GM23248 (cell line): ENCODE results near the gene LALBA.

ENCODE experiments used
- EZH2 ChIP-seq: fragments of 200-600 bp; sonication (generic); IDR thresholded peaks from 2 replicates; pipeline ENCODE4 v1.6.1; 2018; ENCODE audit warnings: antibody characterized with exemption, mild to moderate bottlenecking; ENCODE audit not compliant: insufficient read depth, poor library complexity, severe bottlenecking
- EZH2phosphoT487 ChIP-seq: fragments of 200-600 bp; sonication (generic); IDR thresholded peaks from 2 replicates; pipeline ENCODE4 v1.6.1; 2018; ENCODE audit warnings: antibody characterized with exemption, moderate library complexity, mild to moderate bottlenecking, low read depth; ENCODE audit not compliant: insufficient read depth

DNA sequence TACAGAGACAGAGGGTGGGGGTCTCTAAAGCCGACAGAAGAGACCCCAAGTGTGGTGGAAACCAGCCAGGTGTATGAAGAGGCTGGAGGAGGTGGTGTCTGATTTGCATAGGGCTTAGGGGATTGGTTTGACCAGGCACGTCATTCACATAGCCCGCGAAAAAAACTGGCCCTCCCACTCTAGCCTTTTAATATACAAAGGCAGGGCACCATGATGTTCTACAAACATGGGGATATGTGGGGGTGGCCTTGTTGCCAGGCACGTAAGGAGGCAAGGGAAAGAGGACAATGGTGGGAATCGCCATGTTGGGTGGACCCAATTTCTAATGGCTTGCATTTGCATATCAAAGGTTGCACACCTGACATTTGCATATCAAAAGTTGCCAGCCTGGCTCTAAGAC is 13.2 kb downstream of the LALBA start:
- no peak for TF ChIP-seq EZH2phosphoT487
- TF ChIP-seq EZH2, result no peak
